HL-60 (cell line): Measurements from ENCODE around the gene FSIP1.
A peak's percentile ranks its signal among the peaks of the same experiment; 100 is the strongest.

Experiments used
- DNase-seq, 2 experiments: peaks; one replicate each; pipeline ENCODE4 v3.0.0-alpha.2; 2010 to 2020; ENCODE audit warnings: low read depth in 1 of 2, low spot score in 1 of 2
- H3K27ac ChIP-seq: fragments of 250-450 bp; sonication (Bioruptor Pico); replicated peaks from 2 replicates; pipeline ENCODE4 v1.5.1; 2020; ENCODE audit warnings: mild to moderate bottlenecking, moderate library complexity
- H3K27me3 ChIP-seq: fragments of 250-450 bp; sonication (Bioruptor Pico); 2 replicates; pipeline ENCODE4 v1.5.1; 2021; ENCODE audit warnings: mild to moderate bottlenecking, moderate library complexity; ENCODE audit not compliant: insufficient read depth, poor library complexity, severe bottlenecking
- H3K4me3 ChIP-seq: replicated peaks from 2 replicates; pipeline ENCODE4 v1.5.1; 2011; ENCODE audit warnings: mild to moderate bottlenecking, control low read depth, low read length; ENCODE audit not compliant: insufficient read depth
- GABPA ChIP-seq: IDR thresholded peaks from 2 replicates; pipeline ENCODE4 v1.6.1; 2012; ENCODE audit warnings: low read depth
- POLR2AphosphoS5 ChIP-seq: IDR thresholded peaks from 2 replicates; pipeline ENCODE4 v1.6.1; 2012; ENCODE audit warnings: low read depth
- SPI1 ChIP-seq: IDR thresholded peaks from 2 replicates; pipeline ENCODE4 v1.6.1; 2012; ENCODE audit warnings: low read depth, mild to moderate bottlenecking, borderline replicate concordance
- TF ChIP-seq, protein P1 (sequence below): IDR thresholded peaks from 2 replicates; pipeline ENCODE4 v1.6.1; 2012; ENCODE audit warnings: low read depth; ENCODE audit not compliant: insufficient replicate concordance
- TF ChIP-seq, protein P2 (sequence below): IDR thresholded peaks from one replicate; pipeline ENCODE4 v1.5.1; 2011; ENCODE audit warnings: low read length, control low read depth, inconsistent platforms; ENCODE audit not compliant: insufficient read depth

FSIP1 gene

DNA sequence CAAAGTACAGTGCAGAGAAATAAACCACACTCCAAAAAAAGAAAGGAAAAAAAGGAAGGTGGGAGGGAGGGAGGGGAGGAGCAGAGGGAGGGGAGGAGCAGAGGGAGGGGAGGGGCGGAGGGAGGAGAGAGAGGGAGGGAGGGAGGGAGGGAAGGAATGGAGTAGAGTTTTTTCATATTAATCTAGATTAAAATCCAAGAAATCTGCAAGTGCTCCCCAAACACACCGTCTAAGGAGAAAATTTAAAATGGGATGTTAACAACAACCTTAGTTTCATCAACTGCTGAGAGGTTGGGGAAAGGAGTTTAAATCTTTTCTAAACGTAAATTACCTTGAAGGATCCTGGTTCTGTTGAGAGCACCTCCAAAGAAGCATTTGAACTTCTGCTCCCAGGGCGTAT lies 6.6 kb downstream of the FSIP1 start:
- H3K27me3 ChIP-seq = no peaks in the 10 kb centered on the region
- TF ChIP-seq POLR2AphosphoS5 = no peak
- TF ChIP-seq, protein P1, sequence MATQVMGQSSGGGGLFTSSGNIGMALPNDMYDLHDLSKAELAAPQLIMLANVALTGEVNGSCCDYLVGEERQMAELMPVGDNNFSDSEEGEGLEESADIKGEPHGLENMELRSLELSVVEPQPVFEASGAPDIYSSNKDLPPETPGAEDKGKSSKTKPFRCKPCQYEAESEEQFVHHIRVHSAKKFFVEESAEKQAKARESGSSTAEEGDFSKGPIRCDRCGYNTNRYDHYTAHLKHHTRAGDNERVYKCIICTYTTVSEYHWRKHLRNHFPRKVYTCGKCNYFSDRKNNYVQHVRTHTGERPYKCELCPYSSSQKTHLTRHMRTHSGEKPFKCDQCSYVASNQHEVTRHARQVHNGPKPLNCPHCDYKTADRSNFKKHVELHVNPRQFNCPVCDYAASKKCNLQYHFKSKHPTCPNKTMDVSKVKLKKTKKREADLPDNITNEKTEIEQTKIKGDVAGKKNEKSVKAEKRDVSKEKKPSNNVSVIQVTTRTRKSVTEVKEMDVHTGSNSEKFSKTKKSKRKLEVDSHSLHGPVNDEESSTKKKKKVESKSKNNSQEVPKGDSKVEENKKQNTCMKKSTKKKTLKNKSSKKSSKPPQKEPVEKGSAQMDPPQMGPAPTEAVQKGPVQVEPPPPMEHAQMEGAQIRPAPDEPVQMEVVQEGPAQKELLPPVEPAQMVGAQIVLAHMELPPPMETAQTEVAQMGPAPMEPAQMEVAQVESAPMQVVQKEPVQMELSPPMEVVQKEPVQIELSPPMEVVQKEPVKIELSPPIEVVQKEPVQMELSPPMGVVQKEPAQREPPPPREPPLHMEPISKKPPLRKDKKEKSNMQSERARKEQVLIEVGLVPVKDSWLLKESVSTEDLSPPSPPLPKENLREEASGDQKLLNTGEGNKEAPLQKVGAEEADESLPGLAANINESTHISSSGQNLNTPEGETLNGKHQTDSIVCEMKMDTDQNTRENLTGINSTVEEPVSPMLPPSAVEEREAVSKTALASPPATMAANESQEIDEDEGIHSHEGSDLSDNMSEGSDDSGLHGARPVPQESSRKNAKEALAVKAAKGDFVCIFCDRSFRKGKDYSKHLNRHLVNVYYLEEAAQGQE = no peak
- TF ChIP-seq GABPA = no peak
- no peak for TF ChIP-seq SPI1
- TF ChIP-seq, protein P2, sequence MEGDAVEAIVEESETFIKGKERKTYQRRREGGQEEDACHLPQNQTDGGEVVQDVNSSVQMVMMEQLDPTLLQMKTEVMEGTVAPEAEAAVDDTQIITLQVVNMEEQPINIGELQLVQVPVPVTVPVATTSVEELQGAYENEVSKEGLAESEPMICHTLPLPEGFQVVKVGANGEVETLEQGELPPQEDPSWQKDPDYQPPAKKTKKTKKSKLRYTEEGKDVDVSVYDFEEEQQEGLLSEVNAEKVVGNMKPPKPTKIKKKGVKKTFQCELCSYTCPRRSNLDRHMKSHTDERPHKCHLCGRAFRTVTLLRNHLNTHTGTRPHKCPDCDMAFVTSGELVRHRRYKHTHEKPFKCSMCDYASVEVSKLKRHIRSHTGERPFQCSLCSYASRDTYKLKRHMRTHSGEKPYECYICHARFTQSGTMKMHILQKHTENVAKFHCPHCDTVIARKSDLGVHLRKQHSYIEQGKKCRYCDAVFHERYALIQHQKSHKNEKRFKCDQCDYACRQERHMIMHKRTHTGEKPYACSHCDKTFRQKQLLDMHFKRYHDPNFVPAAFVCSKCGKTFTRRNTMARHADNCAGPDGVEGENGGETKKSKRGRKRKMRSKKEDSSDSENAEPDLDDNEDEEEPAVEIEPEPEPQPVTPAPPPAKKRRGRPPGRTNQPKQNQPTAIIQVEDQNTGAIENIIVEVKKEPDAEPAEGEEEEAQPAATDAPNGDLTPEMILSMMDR = no peak
- no peak for DNase-seq
- H3K27ac ChIP-seq = no peak overlapping the region
- H3K4me3 ChIP-seq = no peak overlapping the region

DNA sequence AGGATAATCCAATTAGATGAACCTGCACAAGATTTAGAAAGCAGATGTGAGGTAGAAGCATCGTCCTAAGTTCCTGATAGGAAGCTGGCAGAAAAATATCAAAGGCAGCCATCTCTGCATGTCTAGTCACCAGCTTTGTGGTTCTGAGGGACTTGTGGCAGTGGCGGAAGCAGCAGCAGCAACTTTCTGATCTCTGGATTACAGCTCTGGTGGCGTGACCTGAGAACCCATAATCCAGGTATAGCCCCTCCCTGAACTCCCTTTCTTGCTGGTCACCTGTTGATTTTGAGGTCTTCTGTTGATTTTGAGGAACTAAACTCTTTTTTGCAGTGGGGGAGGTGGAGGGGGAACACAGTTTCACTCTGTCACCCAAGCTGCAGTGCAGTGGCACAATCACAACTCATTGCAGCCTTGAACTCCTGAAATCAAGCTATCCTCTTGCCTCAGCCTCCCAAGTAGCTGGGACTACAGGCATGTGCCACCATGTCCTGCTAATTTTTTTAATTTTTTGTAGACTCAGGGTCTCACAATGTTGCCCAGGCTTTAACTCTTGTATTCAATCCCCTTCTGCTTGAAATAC lies 7.9 kb downstream of the FSIP1 start:
- DNase-seq = peak in 1 of 2 experiments; percentile 63
- no peak overlapping the region for H3K4me3 ChIP-seq
- H3K27me3 ChIP-seq = no peaks in the 10 kb centered on the region
- H3K27ac ChIP-seq = peak overlapping the region; percentile 10
- TF ChIP-seq, protein P2 = no peak
- TF ChIP-seq SPI1 (no peak), GABPA (no peak), POLR2AphosphoS5 (no peak)
- TF ChIP-seq, protein P1 = no peak

DNA sequence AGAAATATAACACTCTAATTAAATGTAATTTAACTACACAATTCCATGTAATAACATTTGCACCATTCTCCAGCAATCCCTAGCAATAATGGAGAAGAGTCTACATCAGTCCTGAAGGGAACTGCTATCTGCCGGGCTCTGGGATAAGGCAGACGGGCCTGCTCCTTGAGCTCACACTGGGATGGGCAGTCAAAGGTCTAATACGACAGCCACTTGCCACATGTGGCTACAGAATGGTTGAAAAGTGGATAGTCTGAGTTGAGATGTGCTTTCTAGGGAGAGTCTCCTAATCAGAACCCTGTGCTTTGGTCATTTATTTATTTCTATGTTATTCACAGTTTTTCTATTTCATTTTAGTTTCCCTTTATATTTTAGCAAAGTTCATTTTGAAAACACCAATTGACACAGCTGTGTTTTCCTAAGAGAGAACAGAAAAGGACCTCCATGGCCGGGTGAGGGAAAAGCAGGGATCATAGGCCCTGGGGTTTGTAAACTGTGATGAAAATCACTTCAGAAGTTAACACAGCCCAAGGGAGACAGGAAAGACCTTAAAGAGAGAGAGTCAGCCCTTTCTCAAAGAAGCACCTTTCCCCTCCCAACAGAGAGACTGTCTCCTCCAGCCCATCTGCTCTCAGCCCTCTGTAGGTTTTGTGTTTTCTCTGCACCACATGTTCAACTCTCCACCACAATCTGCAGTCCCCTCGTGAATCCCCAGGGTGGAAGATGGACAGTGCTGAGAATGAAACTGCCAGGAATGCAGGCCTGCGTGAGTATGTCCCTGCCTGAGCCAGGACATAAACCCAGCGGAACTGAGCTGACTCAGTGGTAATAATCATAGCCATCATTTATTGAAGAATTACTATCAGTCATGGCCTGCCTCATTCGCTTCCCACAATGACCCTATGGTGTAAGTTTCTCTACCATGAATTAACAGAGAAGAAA lies 11.6 kb downstream of the FSIP1 start:
- Histone ChIP-seq H3K27ac (no peak overlapping the region), H3K4me3 (no peak overlapping the region), H3K27me3 (no peaks in the 10 kb centered on the region)
- DNase-seq = no peak
- TF ChIP-seq POLR2AphosphoS5 = no peak
- TF ChIP-seq, protein P1 = no peak
- TF ChIP-seq, protein P2 = no peak
